HG02759 (cell line): Measurements from ENCODE around the gene TXNRD2.

Source experiments
- ATAC-seq: cut with Tn5 transposase; IDR thresholded peaks from one replicate; pipeline ENCODE4 v1.9.1; 2021; ENCODE audit warnings: mild to moderate bottlenecking, moderate library complexity; ENCODE audit not compliant: unreplicated experiment

The TXNRD2 gene

GRCh38 chr22:19828035-19828401, 113.6 kb downstream of the TXNRD2 start:
- no peak for ATAC-seq

- no peak for ATAC-seq
Measured at GRCh38 chr22:19827341-19828034, 114.1 kb downstream of the TXNRD2 start.

GRCh38 chr22:19826619-19826950, 115.0 kb downstream of the TXNRD2 start:
- no peak for ATAC-seq

- no peak for ATAC-seq
Measured at GRCh38 chr22:19825904-19826618, 115.6 kb downstream of the TXNRD2 start.
